DOHH2 (cell line): ENCODE data around the gene PTGFRN.

ENCODE experiments used
- H3F3A ChIP-seq: fragments of 200-600 bp; sonication (generic), shearing (Covaris generic); 2 replicates; pipeline ENCODE4 v1.6.0; 2016; ENCODE audit warnings: antibody characterized with exemption, mild to moderate bottlenecking; ENCODE audit not compliant: control insufficient read depth, insufficient read depth
- H3K27ac ChIP-seq: fragments of 200-600 bp; sonication (generic); 2 replicates; pipeline ENCODE4 v1.5.1; 2014; ENCODE audit warnings: low read depth, mild to moderate bottlenecking, low read length, moderate library complexity
- H3K27me3 ChIP-seq: fragments of 200-600 bp; sonication (generic); 2 replicates; pipeline ENCODE4 v1.6.1; 2014; ENCODE audit warnings: mild to moderate bottlenecking, low read length, mixed read lengths; ENCODE audit not compliant: control insufficient read depth
- H3K36me3 ChIP-seq: fragments of 200-600 bp; sonication (generic); 2 replicates; pipeline ENCODE4 v1.6.1; 2014; ENCODE audit warnings: mild to moderate bottlenecking, low read length, moderate library complexity, mixed read lengths; ENCODE audit not compliant: control insufficient read depth
- H3K4me1 ChIP-seq: fragments of 200-600 bp; sonication (generic); 2 replicates; pipeline ENCODE4 v1.6.1; 2014; ENCODE audit warnings: mild to moderate bottlenecking, low read length, mixed read lengths; ENCODE audit not compliant: control insufficient read depth
- H3K4me2 ChIP-seq: fragments of 200-600 bp; sonication (generic); 2 replicates; pipeline ENCODE4 v1.6.0; 2014; ENCODE audit warnings: mild to moderate bottlenecking, low read length, moderate library complexity
- H3K4me3 ChIP-seq: fragments of 200-600 bp; sonication (generic); 2 replicates; pipeline ENCODE4 v1.5.1; 2014; ENCODE audit warnings: mild to moderate bottlenecking, low read length, mixed read lengths
- H3K79me2 ChIP-seq: fragments of 200-600 bp; sonication (generic); 2 replicates; pipeline ENCODE4 v1.6.1; 2014; ENCODE audit warnings: mild to moderate bottlenecking, low read length, mixed read lengths; ENCODE audit not compliant: control insufficient read depth
- H3K9me2 ChIP-seq: fragments of 200-600 bp; sonication (generic); replicated peaks from 2 replicates; pipeline ENCODE4 v1.6.1; 2014; ENCODE audit warnings: mild to moderate bottlenecking, low read length, mixed read lengths; ENCODE audit not compliant: control insufficient read depth
- H3K9me3 ChIP-seq: fragments of 200-600 bp; sonication (generic); 2 replicates; pipeline ENCODE4 v1.6.1; 2014; ENCODE audit warnings: antibody characterized with exemption, low read length, mixed read lengths; ENCODE audit not compliant: control insufficient read depth, insufficient read depth
- H4K20me1 ChIP-seq: fragments of 200-600 bp; sonication (generic); 2 replicates; pipeline ENCODE4 v1.6.0; 2014; ENCODE audit warnings: low read depth, mild to moderate bottlenecking, antibody characterized with exemption, low read length, moderate library complexity; ENCODE audit not compliant: control insufficient read depth, insufficient read depth
- CTCF ChIP-seq: fragments of 200-600 bp; sonication (generic); IDR thresholded peaks from one replicate; pipeline ENCODE4 v1.5.1; 2014; ENCODE audit warnings: antibody characterized with exemption, mild to moderate bottlenecking, low read depth, low read length; ENCODE audit not compliant: poor library complexity, severe bottlenecking
- EZH2phosphoT487 ChIP-seq: fragments of 200-600 bp; sonication (generic); IDR thresholded peaks from 2 replicates; pipeline ENCODE4 v1.6.1; 2017; ENCODE audit warnings: borderline replicate concordance, mild to moderate bottlenecking, antibody characterized with exemption, low read length, moderate library complexity, mixed read lengths

PTGFRN gene

DNA sequence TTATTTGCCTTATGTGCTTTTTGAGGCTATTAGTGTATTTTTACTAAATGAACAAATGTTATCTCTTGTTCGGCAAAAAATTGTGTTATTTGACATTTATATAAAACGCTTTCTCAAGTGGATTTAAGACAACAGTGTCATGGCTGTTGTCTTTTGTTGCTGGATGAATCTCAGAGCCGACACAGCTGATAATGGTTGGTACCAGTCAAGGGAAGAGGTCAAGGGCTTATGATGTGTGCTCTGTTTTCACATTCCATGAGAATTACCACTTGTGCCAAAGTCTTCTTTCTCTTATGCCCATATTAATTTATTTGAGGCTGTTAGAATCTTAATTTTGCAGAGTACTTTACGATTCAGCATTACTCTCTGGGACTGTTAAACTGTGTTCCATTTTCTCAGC is 74.0 kb downstream of the PTGFRN start:
- TF ChIP-seq EZH2phosphoT487 (no peak), CTCF (no peak)
- Histone ChIP-seq H4K20me1 (no peaks in the 10 kb centered on the region), H3K9me2 (no peaks in the 10 kb centered on the region), H3K36me3 (no peaks in the 10 kb centered on the region), H3K4me2 (no peak overlapping the region), H3K4me1 (no peaks in the 10 kb centered on the region), H3F3A (no peaks in the 10 kb centered on the region), H3K27ac (no peak overlapping the region), H3K9me3 (no peaks in the 10 kb centered on the region), H3K4me3 (no peak overlapping the region), H3K79me2 (no peaks in the 10 kb centered on the region), H3K27me3 (no peaks in the 10 kb centered on the region)

- Histone ChIP-seq H3K79me2 (no peaks in the 10 kb centered on the region), H3K36me3 (no peaks in the 10 kb centered on the region)
Observed at GRCh38 chr1:116984406-116985160, 74.9 kb downstream of the PTGFRN start.

GRCh38 chr1:116986421-116987255 is 76.9 kb downstream of the PTGFRN start:
- H3K27ac ChIP-seq = no peak overlapping the region
- no peaks in the 10 kb centered on the region for H3K4me1 ChIP-seq
- H3K9me3 ChIP-seq = no peaks in the 10 kb centered on the region
- no peaks in the 10 kb centered on the region for H3K9me2 ChIP-seq
- no peaks in the 10 kb centered on the region for H3F3A ChIP-seq
- H3K36me3 ChIP-seq = no peaks in the 10 kb centered on the region
- no peak overlapping the region for H3K4me3 ChIP-seq
- H3K4me2 ChIP-seq = no peak overlapping the region
- TF ChIP-seq CTCF = no peak
- TF ChIP-seq EZH2phosphoT487 = no peak
- no peaks in the 10 kb centered on the region for H3K79me2 ChIP-seq
- no peaks in the 10 kb centered on the region for H3K27me3 ChIP-seq
- no peaks in the 10 kb centered on the region for H4K20me1 ChIP-seq

More at GRCh38 chr1:116984406-116985160, 74.9 kb downstream of the PTGFRN start:
- Histone ChIP-seq H3K4me2 (no peak overlapping the region), H3K4me3 (no peak overlapping the region), H3K4me1 (no peaks in the 10 kb centered on the region), H4K20me1 (no peaks in the 10 kb centered on the region), H3F3A (no peaks in the 10 kb centered on the region), H3K9me3 (no peaks in the 10 kb centered on the region), H3K27ac (no peak overlapping the region), H3K9me2 (no peaks in the 10 kb centered on the region), H3K27me3 (no peaks in the 10 kb centered on the region)
- TF ChIP-seq CTCF = no peak
- no peak for TF ChIP-seq EZH2phosphoT487
